HCT116 (cell line): ENCODE measurements around the gene WNK1. TPM values are rescaled to one million over a fixed set of nuclear protein-coding genes. Genes with fewer than 3 reads are reported as not detected.

Experiments
- ATAC-seq: fragments of 200-7000 bp; cut with Tn5 transposase; 2 replicates; pipeline ENCODE4 v1.9.1; 2020; ENCODE audit warnings: mild to moderate bottlenecking, moderate library complexity
- BruUV-seq: library from RNA; stranded (reverse); fragments of 400-500 nt; replicated peaks from 2 replicates; lab custom pipeline; 2021; lab: Mats Ljungman, UMichigan
- CTCF ChIA-PET: fragments of 300-600 bp; sonication (Branson Sonifier 250); formaldehyde crosslinking; loops from one replicate; lab custom pipeline; 2021; ENCODE audit warnings: antibody characterized with exemption; lab: Charles Lee
- POLR2A ChIA-PET: fragments of 300-600, 350-600 bp; sonication (Branson Sonifier 250); formaldehyde crosslinking; loops from one replicate; lab custom pipeline; 2021; ENCODE audit warnings: antibody characterized with exemption; lab: Charles Lee
- RAD21 ChIA-PET, 2 experiments: fragments of 300-600 bp; sonication (Branson Sonifier 250); formaldehyde crosslinking; loops; one replicate each; lab custom pipeline; 2023; ENCODE audit warnings: low total read pairs in 2 of 2; ENCODE audit not compliant: uncharacterized antibody in 2 of 2, unreplicated experiment in 2 of 2, low non-redundant PET in 1 of 2; lab: Charles Lee
- DNase-seq: peaks from one replicate; pipeline ENCODE4 v3.0.0-alpha.2; 2010; ENCODE audit warnings: low read depth, low spot score
- H2AFZ ChIP-seq: fragments of 200-600 bp; shearing (Covaris generic), sonication (generic); 2 replicates; pipeline ENCODE4 v1.6.1; 2017; ENCODE audit warnings: low read depth, mixed run types, mixed read lengths, antibody characterized with exemption, low read length; ENCODE audit not compliant: poor library complexity, severe bottlenecking
- H3K27ac ChIP-seq: 2 replicates; pipeline ENCODE4 v1.5.1; 2012; ENCODE audit warnings: low read depth, low read length
- H3K27me3 ChIP-seq: fragments of 200-600 bp; sonication (generic); 2 replicates; pipeline ENCODE4 v1.6.1; 2016; ENCODE audit warnings: mixed run types, low read length, mixed read lengths; ENCODE audit not compliant: insufficient read depth
- H3K36me3 ChIP-seq, 2 experiments: fragments of 200-500 bp in 1 of 2; fragments of 200-600 bp in 1 of 2; sonication (Bioruptor generic) in 1 of 2; sonication (generic) in 1 of 2; 2 replicates each; pipeline versions ENCODE4 v1.5.1 to v1.6.1; 2014 to 2016; ENCODE audit warnings: low read length in 2 of 2, inconsistent platforms in 1 of 2, mixed read lengths in 1 of 2, mixed run types in 1 of 2; ENCODE audit not compliant: insufficient read depth in 2 of 2, control insufficient read depth in 1 of 2
- H3K4me1 ChIP-seq, 2 experiments: fragments of 200-600 bp in 1 of 2; sonication (generic) in 1 of 2; 2 replicates each; pipeline versions ENCODE4 v1.5.1 to v1.6.1; 2012 to 2017; ENCODE audit warnings: low read length in 2 of 2, inconsistent platforms in 1 of 2, mild to moderate bottlenecking in 1 of 2, mixed read lengths in 1 of 2, mixed run types in 1 of 2, moderate library complexity in 1 of 2; ENCODE audit not compliant: insufficient read depth in 2 of 2, control insufficient read depth in 1 of 2
- H3K4me2 ChIP-seq: fragments of 200-600 bp; sonication (generic); 2 replicates; pipeline ENCODE4 v1.6.1; 2017; ENCODE audit warnings: mixed run types, low read length, mixed read lengths
- H3K4me3 ChIP-seq, 2 experiments: fragments of 200-600 bp in 1 of 2; sonication (generic) in 1 of 2; replicated peaks in 1 of 2; 2 replicates each; pipeline ENCODE4 v1.5.1; 2011 to 2016; ENCODE audit warnings: low read length in 2 of 2, control low read depth in 1 of 2, low read depth in 1 of 2, mild to moderate bottlenecking in 1 of 2, mixed read lengths in 1 of 2, mixed run types in 1 of 2
- H3K79me2 ChIP-seq: fragments of 200-600 bp; sonication (generic); 2 replicates; pipeline ENCODE4 v1.6.1; 2017; ENCODE audit warnings: mild to moderate bottlenecking, mixed run types, low read length, moderate library complexity, mixed read lengths; ENCODE audit not compliant: insufficient read depth
- H3K9ac ChIP-seq: fragments of 200-600 bp; sonication (generic); 2 replicates; pipeline ENCODE4 v1.6.1; 2016; ENCODE audit warnings: low read length, mixed read lengths
- H3K9me2 ChIP-seq: fragments of 200-600 bp; sonication (generic), shearing (Covaris generic); 2 replicates; pipeline ENCODE4 v1.6.1; 2017; ENCODE audit warnings: mixed run types, mild to moderate bottlenecking, moderate library complexity; ENCODE audit not compliant: insufficient read depth
- H3K9me3 ChIP-seq, 2 experiments: fragments of 200-500 bp in 1 of 2; fragments of 200-600 bp in 1 of 2; sonication (Bioruptor generic) in 1 of 2; sonication (generic) in 1 of 2; 2 replicates each; pipeline ENCODE4 v1.6.1; 2014 to 2017; ENCODE audit warnings: low read length in 2 of 2, mixed read lengths in 2 of 2, inconsistent platforms in 1 of 2, low read depth in 1 of 2, mild to moderate bottlenecking in 1 of 2, mixed run types in 1 of 2, moderate library complexity in 1 of 2; ENCODE audit not compliant: control insufficient read depth in 1 of 2, insufficient read depth in 1 of 2
- H4K20me1 ChIP-seq: fragments of 200-600 bp; sonication (generic), shearing (Covaris generic); 2 replicates; pipeline ENCODE4 v1.6.1; 2017; ENCODE audit warnings: mixed run types, mild to moderate bottlenecking, moderate library complexity; ENCODE audit not compliant: insufficient read depth
- CEBPB ChIP-seq: IDR thresholded peaks from 2 replicates; pipeline ENCODE4 v1.6.1; 2012; ENCODE audit warnings: low read depth
- CTCF ChIP-seq, 3 experiments: fragments of 200-600 bp in 1 of 3; sonication (generic) in 1 of 3; IDR thresholded peaks in 2 of 3; conservative IDR thresholded peaks in 1 of 3; 2 replicates each; pipeline ENCODE4 v1.5.1; 2012 to 2017; ENCODE audit warnings: low read depth in 2 of 3, low read length in 2 of 3, antibody characterized with exemption in 1 of 3, borderline replicate concordance in 1 of 3, control low read depth in 1 of 3, mild to moderate bottlenecking in 1 of 3, mixed read lengths in 1 of 3, mixed run types in 1 of 3, moderate library complexity in 1 of 3; ENCODE audit not compliant: insufficient read depth in 1 of 3
- EZH2phosphoT487 ChIP-seq: fragments of 200-600 bp; IDR thresholded peaks from 2 replicates; pipeline ENCODE4 v1.6.1; 2018; ENCODE audit warnings: antibody characterized with exemption, borderline replicate concordance
- JUND ChIP-seq: IDR thresholded peaks from 2 replicates; pipeline ENCODE4 v1.6.1; 2012
- POLR2AphosphoS5 ChIP-seq: IDR thresholded peaks from 2 replicates; pipeline ENCODE4 v1.6.1; 2011; ENCODE audit warnings: mild to moderate bottlenecking, low read depth, low read length, moderate library complexity
- SIN3A ChIP-seq: IDR thresholded peaks from 2 replicates; pipeline ENCODE4 v1.6.1; 2012; ENCODE audit warnings: low read depth
- SP1 ChIP-seq: IDR thresholded peaks from 2 replicates; pipeline ENCODE4 v1.6.1; 2012; ENCODE audit warnings: low read depth
- SRF ChIP-seq: IDR thresholded peaks from 2 replicates; pipeline ENCODE4 v1.6.1; 2012; ENCODE audit warnings: low read depth
- YY1 ChIP-seq: IDR thresholded peaks from 2 replicates; pipeline ENCODE4 v1.6.1; 2011; ENCODE audit warnings: low read length, low read depth, moderate library complexity, mild to moderate bottlenecking; ENCODE audit not compliant: insufficient replicate concordance; ENCODE audit errors: extremely low read depth
- ZFX ChIP-seq: fragments of 450-650 bp; IDR thresholded peaks from 2 replicates; pipeline ENCODE4 v1.6.1; 2017
- intact Hi-C: fragments of 100-400 bp; cut with micrococcal nuclease; formaldehyde crosslinking; loops from 2 replicates; pipeline ENCODE4 v1.10.0; 2022
- total RNA-seq: library from RNA; stranded (reverse); gene quantifications from one replicate; pipeline ENCODE4 v1.2.1, GENCODE V29; 2021; ENCODE audit not compliant: unreplicated experiment
- TF ChIP-seq, protein P1 (sequence below): IDR thresholded peaks from 2 replicates; pipeline ENCODE4 v1.6.1; 2012; ENCODE audit warnings: low read depth
- TF ChIP-seq, protein P2 (sequence below): IDR thresholded peaks from 2 replicates; pipeline ENCODE4 v1.6.1; 2012

Gene WNK1
- total RNA-seq, 1 experiment from 2014 or later = 81.0 TPM

DNA sequence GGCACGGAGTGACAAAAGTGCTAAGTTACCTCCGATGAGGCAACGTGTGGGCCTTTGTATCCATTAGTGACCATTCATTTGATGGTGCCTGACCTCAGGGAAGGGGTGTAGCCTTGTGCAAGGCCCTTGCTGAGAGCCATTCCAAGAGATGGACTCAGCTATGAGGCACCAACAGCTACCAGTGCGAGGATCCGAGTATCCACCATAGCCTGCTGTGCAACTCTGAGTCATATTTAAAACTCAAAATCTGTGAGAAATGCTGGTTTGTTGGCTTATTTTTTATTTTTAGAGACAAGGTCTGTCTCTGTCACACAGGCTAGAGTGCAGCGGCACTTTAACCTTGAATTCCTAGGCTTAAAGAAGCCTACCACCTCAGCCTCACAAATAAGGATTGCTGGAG, 25.1 kb upstream of the WNK1 start:
- H3K9me2 ChIP-seq = no peaks in the 10 kb centered on the region
- no peaks in the 10 kb centered on the region for H3K27me3 ChIP-seq
- H3K4me3 ChIP-seq = no peak overlapping the region
- H3K27ac ChIP-seq = no peak overlapping the region
- TF ChIP-seq CTCF (IDR thresholded peaks at IDR 0.05 in 2 of 3, conservative IDR thresholded peaks at IDR 0.05 in 1 of 3; ENCODE audit: borderline replicate concordance in 1 of 3, insufficient read depth in 1 of 3, low read depth in 2 of 3, low read length in 2 of 3) = no peak
- TF ChIP-seq SIN3A = no peak
- TF ChIP-seq POLR2AphosphoS5 = no peak
- no peak for TF ChIP-seq YY1
- TF ChIP-seq, all 23 proteins: peak for 0
- Histone ChIP-seq H2AFZ (no peak overlapping the region), H4K20me1 (no peaks in the 10 kb centered on the region), H3K36me3 (no peaks in the 10 kb centered on the region), H3K79me2 (no peaks in the 10 kb centered on the region), H3K9ac (no peak overlapping the region), H3K4me1 (peaks cover 6 to 28% of the 10 kb centered on the region in 2 experiments; a peak in 3 of 4 replicates), H3K9me3 (no peaks in the 10 kb centered on the region), H3K4me2 (no peak overlapping the region)
- ChIA-PET POLR2A (no interaction called here), RAD21 (no interaction called here), CTCF (no interaction called here)
- no peak for ATAC-seq
- no peak for DNase-seq
- intact Hi-C loops = no loop called here
- no TSS peak for BruUV-seq

GRCh38 chr12:728781-729180, 23.6 kb upstream of the WNK1 start:
- no TSS peak for BruUV-seq
- intact Hi-C loops = no loop called here
- ATAC-seq (no peak), DNase-seq (no peak)
- H3K27ac ChIP-seq = no peak overlapping the region
- no peak overlapping the region for H3K4me3 ChIP-seq
- peaks cover 6 to 27% of the 10 kb centered on the region in 2 experiments; a peak in 3 of 4 replicates for H3K4me1 ChIP-seq
- CTCF ChIA-PET = no interaction called here
- RAD21 ChIA-PET = no interaction called here
- H3K27me3 ChIP-seq = no peaks in the 10 kb centered on the region
- no peaks in the 10 kb centered on the region for H4K20me1 ChIP-seq
- no peaks in the 10 kb centered on the region for H3K36me3 ChIP-seq
- no peaks in the 10 kb centered on the region for H3K9me3 ChIP-seq
- no peaks in the 10 kb centered on the region for H3K79me2 ChIP-seq
- no peak overlapping the region for H3K9ac ChIP-seq
- H2AFZ ChIP-seq = no peak overlapping the region
- POLR2A ChIA-PET = no interaction called here
- no peak overlapping the region for H3K4me2 ChIP-seq
- H3K9me2 ChIP-seq = no peaks in the 10 kb centered on the region
- TF ChIP-seq, protein P1, sequence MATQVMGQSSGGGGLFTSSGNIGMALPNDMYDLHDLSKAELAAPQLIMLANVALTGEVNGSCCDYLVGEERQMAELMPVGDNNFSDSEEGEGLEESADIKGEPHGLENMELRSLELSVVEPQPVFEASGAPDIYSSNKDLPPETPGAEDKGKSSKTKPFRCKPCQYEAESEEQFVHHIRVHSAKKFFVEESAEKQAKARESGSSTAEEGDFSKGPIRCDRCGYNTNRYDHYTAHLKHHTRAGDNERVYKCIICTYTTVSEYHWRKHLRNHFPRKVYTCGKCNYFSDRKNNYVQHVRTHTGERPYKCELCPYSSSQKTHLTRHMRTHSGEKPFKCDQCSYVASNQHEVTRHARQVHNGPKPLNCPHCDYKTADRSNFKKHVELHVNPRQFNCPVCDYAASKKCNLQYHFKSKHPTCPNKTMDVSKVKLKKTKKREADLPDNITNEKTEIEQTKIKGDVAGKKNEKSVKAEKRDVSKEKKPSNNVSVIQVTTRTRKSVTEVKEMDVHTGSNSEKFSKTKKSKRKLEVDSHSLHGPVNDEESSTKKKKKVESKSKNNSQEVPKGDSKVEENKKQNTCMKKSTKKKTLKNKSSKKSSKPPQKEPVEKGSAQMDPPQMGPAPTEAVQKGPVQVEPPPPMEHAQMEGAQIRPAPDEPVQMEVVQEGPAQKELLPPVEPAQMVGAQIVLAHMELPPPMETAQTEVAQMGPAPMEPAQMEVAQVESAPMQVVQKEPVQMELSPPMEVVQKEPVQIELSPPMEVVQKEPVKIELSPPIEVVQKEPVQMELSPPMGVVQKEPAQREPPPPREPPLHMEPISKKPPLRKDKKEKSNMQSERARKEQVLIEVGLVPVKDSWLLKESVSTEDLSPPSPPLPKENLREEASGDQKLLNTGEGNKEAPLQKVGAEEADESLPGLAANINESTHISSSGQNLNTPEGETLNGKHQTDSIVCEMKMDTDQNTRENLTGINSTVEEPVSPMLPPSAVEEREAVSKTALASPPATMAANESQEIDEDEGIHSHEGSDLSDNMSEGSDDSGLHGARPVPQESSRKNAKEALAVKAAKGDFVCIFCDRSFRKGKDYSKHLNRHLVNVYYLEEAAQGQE = no peak
- TF ChIP-seq, protein P2, sequence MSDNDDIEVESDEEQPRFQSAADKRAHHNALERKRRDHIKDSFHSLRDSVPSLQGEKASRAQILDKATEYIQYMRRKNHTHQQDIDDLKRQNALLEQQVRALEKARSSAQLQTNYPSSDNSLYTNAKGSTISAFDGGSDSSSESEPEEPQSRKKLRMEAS = no peak
- TF ChIP-seq SIN3A = no peak
- no peak for TF ChIP-seq CEBPB
- no peak for TF ChIP-seq JUND
- no peak for TF ChIP-seq YY1
- TF ChIP-seq ZFX = no peak
- TF ChIP-seq SP1 = no peak
- no peak for TF ChIP-seq SRF
- TF ChIP-seq EZH2phosphoT487 = no peak
- no peak for TF ChIP-seq CTCF (IDR thresholded peaks at IDR 0.05 in 2 of 3, conservative IDR thresholded peaks at IDR 0.05 in 1 of 3; ENCODE audit: borderline replicate concordance in 1 of 3, insufficient read depth in 1 of 3, low read depth in 2 of 3, low read length in 2 of 3)
